Measurements from ENCODE around the gene FPR2.

Gene FPR2

DNA sequence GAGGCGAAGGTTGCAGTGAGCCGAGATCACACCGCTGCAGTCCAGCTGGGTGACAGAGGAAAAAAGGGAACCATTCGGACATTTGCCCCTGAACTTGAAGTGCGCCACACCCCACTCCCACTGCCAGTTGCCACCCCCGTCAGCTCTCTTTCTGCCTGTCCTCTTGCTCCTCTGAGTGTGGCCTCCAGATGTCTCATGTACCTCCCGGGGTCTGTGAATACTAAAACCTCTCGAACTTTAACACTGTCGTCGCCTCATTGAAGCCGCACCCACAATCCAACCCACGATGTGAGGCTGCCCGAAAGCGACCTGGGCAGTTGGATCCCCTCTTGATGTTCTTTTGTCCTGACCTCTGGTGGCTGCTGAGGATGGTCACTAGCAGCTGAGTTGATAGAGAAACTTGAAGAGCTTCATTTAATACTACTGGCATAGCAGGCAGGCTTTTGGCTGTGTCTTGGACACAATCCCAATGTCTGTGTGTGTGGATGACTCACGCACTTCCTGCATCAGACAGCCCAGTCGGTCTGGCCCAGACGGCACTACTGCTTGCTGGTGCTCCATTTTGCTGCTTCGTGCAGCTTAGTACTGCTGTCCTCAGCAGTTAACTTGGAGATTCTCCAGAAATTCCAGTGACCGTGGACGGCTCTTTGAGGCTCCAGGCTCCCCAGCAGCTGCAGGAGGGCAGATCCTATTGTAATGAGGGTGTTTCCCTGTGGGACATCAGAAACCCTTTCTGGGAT is 38.2 kb downstream of the FPR2 start:
- no peak overlapping the region for H3K4me3 ChIP-seq (IDR thresholded peaks at IDR 0.05; ENCODE audit: insufficient read depth, low read depth, low read length)
- TF ChIP-seq, protein P1, sequence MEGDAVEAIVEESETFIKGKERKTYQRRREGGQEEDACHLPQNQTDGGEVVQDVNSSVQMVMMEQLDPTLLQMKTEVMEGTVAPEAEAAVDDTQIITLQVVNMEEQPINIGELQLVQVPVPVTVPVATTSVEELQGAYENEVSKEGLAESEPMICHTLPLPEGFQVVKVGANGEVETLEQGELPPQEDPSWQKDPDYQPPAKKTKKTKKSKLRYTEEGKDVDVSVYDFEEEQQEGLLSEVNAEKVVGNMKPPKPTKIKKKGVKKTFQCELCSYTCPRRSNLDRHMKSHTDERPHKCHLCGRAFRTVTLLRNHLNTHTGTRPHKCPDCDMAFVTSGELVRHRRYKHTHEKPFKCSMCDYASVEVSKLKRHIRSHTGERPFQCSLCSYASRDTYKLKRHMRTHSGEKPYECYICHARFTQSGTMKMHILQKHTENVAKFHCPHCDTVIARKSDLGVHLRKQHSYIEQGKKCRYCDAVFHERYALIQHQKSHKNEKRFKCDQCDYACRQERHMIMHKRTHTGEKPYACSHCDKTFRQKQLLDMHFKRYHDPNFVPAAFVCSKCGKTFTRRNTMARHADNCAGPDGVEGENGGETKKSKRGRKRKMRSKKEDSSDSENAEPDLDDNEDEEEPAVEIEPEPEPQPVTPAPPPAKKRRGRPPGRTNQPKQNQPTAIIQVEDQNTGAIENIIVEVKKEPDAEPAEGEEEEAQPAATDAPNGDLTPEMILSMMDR (conservative IDR thresholded peaks at IDR 0.05; ENCODE audit: low read depth, low read length) = no peak
- no peaks in the 10 kb centered on the region for H3K36me3 ChIP-seq (ENCODE audit: insufficient read depth)
- no peaks in the 10 kb centered on the region for H3K79me2 ChIP-seq (ENCODE audit: insufficient read depth, low read depth)
- H2AFZ ChIP-seq (ENCODE audit: low read depth) = no peak overlapping the region
- no peak overlapping the region for H3K4me2 ChIP-seq
- no peak overlapping the region for H3K27ac ChIP-seq
- H4K20me1 ChIP-seq (ENCODE audit: insufficient read depth) = no peaks in the 10 kb centered on the region
- no peaks in the 10 kb centered on the region for H3K27me3 ChIP-seq (ENCODE audit: insufficient read depth, low read depth)
- H3K9ac ChIP-seq = no peak overlapping the region
- no peaks in the 10 kb centered on the region for H3K4me1 ChIP-seq (ENCODE audit: low read depth, poor library complexity, severe bottlenecking)

GRCh38 chr19:51799774-51800472 is 38.9 kb downstream of the FPR2 start:
- Histone ChIP-seq H4K20me1 (ENCODE audit: insufficient read depth) (no peaks in the 10 kb centered on the region), H3K27me3 (ENCODE audit: insufficient read depth, low read depth) (no peaks in the 10 kb centered on the region), H3K4me3 (IDR thresholded peaks at IDR 0.05; ENCODE audit: insufficient read depth, low read depth, low read length) (no peak overlapping the region), H2AFZ (ENCODE audit: low read depth) (no peak overlapping the region), H3K27ac (no peak overlapping the region), H3K4me2 (no peak overlapping the region), H3K36me3 (ENCODE audit: insufficient read depth) (no peaks in the 10 kb centered on the region), H3K4me1 (ENCODE audit: low read depth, poor library complexity, severe bottlenecking) (no peaks in the 10 kb centered on the region), H3K9ac (no peak overlapping the region), H3K79me2 (ENCODE audit: insufficient read depth, low read depth) (no peaks in the 10 kb centered on the region)
- TF ChIP-seq, protein P1 (conservative IDR thresholded peaks at IDR 0.05; ENCODE audit: low read depth, low read length) = no peak

GRCh38 chr19:51800473-51801244 is 39.7 kb downstream of the FPR2 start:
- TF ChIP-seq, protein P1 (conservative IDR thresholded peaks at IDR 0.05; ENCODE audit: low read depth, low read length) = no peak
- no peak overlapping the region for H3K4me2 ChIP-seq
- no peaks in the 10 kb centered on the region for H3K36me3 ChIP-seq (ENCODE audit: insufficient read depth)
- H3K27me3 ChIP-seq (ENCODE audit: insufficient read depth, low read depth) = no peaks in the 10 kb centered on the region
- no peaks in the 10 kb centered on the region for H3K79me2 ChIP-seq (ENCODE audit: insufficient read depth, low read depth)
- H3K9ac ChIP-seq = no peak overlapping the region
- no peaks in the 10 kb centered on the region for H3K4me1 ChIP-seq (ENCODE audit: low read depth, poor library complexity, severe bottlenecking)
- no peaks in the 10 kb centered on the region for H4K20me1 ChIP-seq (ENCODE audit: insufficient read depth)
- H3K4me3 ChIP-seq (IDR thresholded peaks at IDR 0.05; ENCODE audit: insufficient read depth, low read depth, low read length) = no peak overlapping the region
- no peak overlapping the region for H3K27ac ChIP-seq
- no peak overlapping the region for H2AFZ ChIP-seq (ENCODE audit: low read depth)

- no peak overlapping the region for H3K27ac ChIP-seq
- H3K36me3 ChIP-seq (ENCODE audit: insufficient read depth) = no peaks in the 10 kb centered on the region
- H3K4me1 ChIP-seq (ENCODE audit: low read depth, poor library complexity, severe bottlenecking) = no peaks in the 10 kb centered on the region
- H3K4me2 ChIP-seq = no peak overlapping the region
- H3K27me3 ChIP-seq (ENCODE audit: insufficient read depth, low read depth) = no peaks in the 10 kb centered on the region
- no peak overlapping the region for H3K9ac ChIP-seq
- H3K4me3 ChIP-seq (IDR thresholded peaks at IDR 0.05; ENCODE audit: insufficient read depth, low read depth, low read length) = no peak overlapping the region
- no peak overlapping the region; the same call in 1 of the 2 replicates for H2AFZ ChIP-seq (ENCODE audit: low read depth)
- H3K79me2 ChIP-seq (ENCODE audit: insufficient read depth, low read depth) = no peaks in the 10 kb centered on the region
- TF ChIP-seq, protein P1 (conservative IDR thresholded peaks at IDR 0.05; ENCODE audit: low read depth, low read length) = no peak
- H4K20me1 ChIP-seq (ENCODE audit: insufficient read depth) = no peaks in the 10 kb centered on the region
These were observed 41.8 kb downstream of the FPR2 start for GRCh38 chr19:51802775-51803174.
